GM18909 (cell line): ENCODE results near the gene LRP5.

Experiments used
- ATAC-seq: cut with Tn5 transposase; IDR thresholded peaks from one replicate; pipeline ENCODE4 v1.9.1; 2021; ENCODE audit warnings: mild to moderate bottlenecking; ENCODE audit not compliant: unreplicated experiment, poor library complexity

The LRP5 gene

GRCh38 chr11:68303982-68304780 is 8.2 kb upstream of the LRP5 start:
- ATAC-seq: no peak

- no peak for ATAC-seq
These were observed 5.8 kb upstream of the LRP5 start for GRCh38 chr11:68306636-68307035.

- ATAC-seq: no peak
These were observed 4.3 kb upstream of the LRP5 start for GRCh38 chr11:68308068-68308467.

- ATAC-seq: no peak
These were observed 2.7 kb upstream of the LRP5 start for GRCh38 chr11:68309621-68310185.

- no peak for ATAC-seq
These were observed 953 bp upstream of the LRP5 start for GRCh38 chr11:68311160-68312116.

- ATAC-seq: no peak
These were observed 586 bp downstream of the LRP5 start for GRCh38 chr11:68312780-68313573.

- ATAC-seq: no peak
These were observed 1.3 kb downstream of the LRP5 start for GRCh38 chr11:68313574-68314202.

GRCh38 chr11:68314203-68315170 is 2.1 kb downstream of the LRP5 start:
- ATAC-seq: no peak

GRCh38 chr11:68315171-68315920 is 3.0 kb downstream of the LRP5 start:
- no peak for ATAC-seq

GRCh38 chr11:68317147-68317785 is 4.9 kb downstream of the LRP5 start:
- no peak for ATAC-seq

GRCh38 chr11:68321293-68322051 is 9.1 kb downstream of the LRP5 start:
- no peak for ATAC-seq

GRCh38 chr11:68322052-68322430 is 9.7 kb downstream of the LRP5 start:
- no peak for ATAC-seq

GRCh38 chr11:68324241-68324640 is 11.8 kb downstream of the LRP5 start:
- ATAC-seq: no peak

GRCh38 chr11:68324695-68325094 is 12.3 kb downstream of the LRP5 start:
- no peak for ATAC-seq

GRCh38 chr11:68325183-68325906 is 13.0 kb downstream of the LRP5 start:
- ATAC-seq: no peak

- ATAC-seq: no peak
These were observed 13.5 kb downstream of the LRP5 start for GRCh38 chr11:68325907-68326220.
